HG03520 (cell line): Measurements from ENCODE around the gene SETMAR.

Source experiments
- ATAC-seq: cut with Tn5 transposase; IDR thresholded peaks from one replicate; pipeline ENCODE4 v1.9.1; 2021; ENCODE audit warnings: mild to moderate bottlenecking, moderate library complexity; ENCODE audit not compliant: unreplicated experiment

Gene SETMAR

GRCh38 chr3:4351164-4351855 is 48.1 kb downstream of the SETMAR start:
- ATAC-seq, result peak; percentile 39

- no peak for ATAC-seq
Observed at GRCh38 chr3:4351872-4352271, 48.7 kb downstream of the SETMAR start.

- no peak for ATAC-seq
Observed at GRCh38 chr3:4355401-4356219, 52.4 kb downstream of the SETMAR start.

GRCh38 chr3:4356220-4356540 is 53.0 kb downstream of the SETMAR start:
- no peak for ATAC-seq

- ATAC-seq, result no peak
Observed at GRCh38 chr3:4356546-4357410, 53.6 kb downstream of the SETMAR start.

GRCh38 chr3:4358273-4358672 is 55.1 kb downstream of the SETMAR start:
- ATAC-seq, result no peak

GRCh38 chr3:4359805-4360502 is 56.8 kb downstream of the SETMAR start:
- no peak for ATAC-seq

- ATAC-seq, result no peak
Observed at GRCh38 chr3:4360817-4361216, 57.6 kb downstream of the SETMAR start.

GRCh38 chr3:4362523-4362922 is 59.4 kb downstream of the SETMAR start:
- ATAC-seq, result no peak
